Putamen (tissue), 1 donor: ENCODE data around the gene TMED4.

Experiments used
- DNase-seq: peaks from one replicate; pipeline ENCODE4 v3.0.0-alpha.2; 2016; ENCODE audit warnings: low spot score

Gene TMED4

DNA sequence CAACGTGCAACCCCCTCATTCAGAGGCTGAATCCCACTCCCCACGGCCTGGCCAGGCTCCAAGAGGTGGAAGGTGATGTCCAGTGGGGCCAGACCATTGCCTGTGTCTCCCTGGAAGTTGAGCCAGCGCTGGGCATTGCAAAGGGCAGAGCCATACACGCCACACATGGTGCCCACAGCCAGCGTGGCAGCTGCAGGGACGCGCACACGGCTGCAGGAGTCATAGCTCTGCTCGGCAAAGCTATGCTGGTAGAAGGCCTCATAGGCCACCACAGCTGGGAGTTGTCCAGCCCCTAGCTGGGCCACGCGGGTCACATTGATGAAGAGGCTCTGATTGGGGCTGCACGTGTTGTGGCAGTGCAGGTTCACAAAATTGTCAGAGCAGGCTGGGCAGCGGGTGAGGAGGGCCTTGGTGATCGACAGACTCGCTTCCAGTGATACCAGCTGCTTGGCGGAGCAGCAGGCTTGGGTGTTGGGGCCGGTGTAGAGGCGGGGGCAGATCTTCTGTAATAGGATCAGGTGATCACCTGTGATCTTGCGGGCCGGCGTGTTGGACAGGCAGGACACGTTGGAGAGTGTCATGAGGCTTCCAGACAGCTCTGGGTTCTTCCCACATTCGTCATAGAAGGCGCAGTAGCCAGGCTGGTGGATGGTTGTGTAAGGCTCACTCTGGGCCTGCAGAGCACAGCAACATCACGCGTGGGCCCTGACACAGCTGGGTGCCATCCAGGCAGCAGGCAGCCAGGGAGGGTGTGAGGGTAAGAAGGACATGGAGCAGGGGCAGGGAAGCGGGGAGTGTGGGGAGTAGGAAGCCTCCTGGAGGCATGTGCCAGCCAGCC is 42.1 kb downstream of the TMED4 start:
- no peak for DNase-seq

DNA sequence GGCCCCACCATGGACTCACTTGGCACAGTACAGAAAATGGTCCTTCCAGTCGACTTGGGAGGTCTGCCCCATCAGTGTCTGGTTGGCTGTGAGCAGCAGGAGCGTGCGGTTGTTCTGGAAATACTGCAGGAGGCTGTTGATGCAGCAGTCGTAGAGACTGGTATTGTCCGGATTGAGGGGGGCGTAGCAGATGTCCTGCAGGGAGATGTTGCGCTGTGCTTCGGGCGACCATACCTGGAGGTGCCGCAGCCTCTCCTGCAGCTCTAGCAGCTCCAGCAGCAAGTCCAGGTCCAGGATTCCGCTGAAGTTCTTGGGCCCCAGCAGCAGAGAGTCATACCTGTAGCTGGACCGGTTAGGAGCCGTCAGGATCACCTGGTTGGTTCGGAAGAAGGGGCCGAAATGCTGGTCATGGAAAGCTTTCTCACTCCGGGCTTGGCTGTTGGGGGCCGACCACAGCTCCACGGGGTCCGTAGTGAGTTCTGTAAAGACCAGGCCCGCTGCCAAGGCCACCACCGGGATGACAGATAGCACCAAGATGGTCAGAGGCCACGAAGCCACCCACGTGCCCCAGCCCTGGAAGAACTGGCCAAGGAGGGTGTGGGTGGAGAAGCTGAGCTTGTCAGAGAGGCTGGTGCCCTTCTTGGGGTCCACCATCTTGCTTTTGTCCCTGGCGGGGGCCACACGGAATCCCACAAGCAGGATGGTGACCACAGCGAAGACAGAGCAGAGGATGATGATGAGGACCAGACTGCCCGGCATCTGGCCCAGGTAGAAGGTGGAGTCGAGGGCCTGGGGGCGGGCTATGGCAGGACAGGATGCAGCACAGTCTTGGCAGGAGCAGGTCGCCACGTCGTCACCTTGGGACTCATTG is 43.0 kb downstream of the TMED4 start:
- DNase-seq: no peak

DNA sequence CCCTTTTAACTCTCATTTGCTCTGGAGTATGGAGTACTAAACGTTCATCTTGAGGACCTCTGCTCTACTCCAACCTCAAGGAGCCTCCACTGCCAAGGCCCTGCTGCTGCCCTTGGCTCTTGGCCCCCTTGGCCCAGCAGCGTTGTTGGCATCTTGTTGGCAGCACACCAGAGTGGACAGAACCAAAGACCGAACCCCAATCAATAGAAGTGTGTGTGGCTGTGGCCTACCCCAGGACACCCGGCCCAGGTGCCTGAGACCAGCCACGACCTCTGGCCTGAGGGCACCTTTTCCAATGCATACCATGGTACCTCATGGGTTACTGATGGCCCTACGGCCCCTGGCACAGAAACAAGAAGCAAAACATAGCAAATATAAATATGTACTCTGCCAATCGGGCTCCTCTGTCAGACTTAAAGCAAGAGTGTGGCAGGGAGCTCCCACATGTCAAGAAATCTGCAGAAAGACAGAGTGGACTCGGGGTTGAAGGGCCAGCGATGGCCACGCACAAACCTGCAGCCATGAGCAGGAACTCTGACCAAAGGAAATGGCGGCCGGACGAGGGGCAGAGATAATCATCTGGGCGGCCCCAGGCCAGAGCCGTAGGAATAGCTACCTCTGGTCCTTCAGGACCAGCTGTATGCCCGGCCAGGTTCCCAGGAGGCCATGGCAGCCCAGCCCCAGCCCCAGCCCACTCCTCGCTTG is 43.8 kb downstream of the TMED4 start:
- DNase-seq: no peak

DNA sequence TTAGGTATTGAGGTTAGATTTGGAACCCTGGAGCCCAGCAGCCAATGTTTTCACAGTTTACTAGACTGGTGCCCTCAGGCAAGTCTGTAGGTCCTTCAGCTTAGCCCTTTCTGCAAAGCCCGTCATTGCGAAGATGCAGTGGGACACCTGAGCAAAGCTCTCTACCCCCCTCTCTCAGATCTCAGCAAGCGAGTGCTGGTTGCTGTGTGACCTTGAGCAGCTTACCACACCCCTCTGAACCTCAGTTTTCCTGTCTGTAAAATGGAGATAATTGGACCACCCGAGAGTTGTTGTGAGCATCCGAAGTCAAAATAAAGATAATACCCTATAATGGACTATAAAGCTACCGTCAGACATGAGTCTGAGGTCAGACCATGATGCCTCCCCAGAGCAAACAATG is 44.6 kb downstream of the TMED4 start:
- DNase-seq: no peak

DNA sequence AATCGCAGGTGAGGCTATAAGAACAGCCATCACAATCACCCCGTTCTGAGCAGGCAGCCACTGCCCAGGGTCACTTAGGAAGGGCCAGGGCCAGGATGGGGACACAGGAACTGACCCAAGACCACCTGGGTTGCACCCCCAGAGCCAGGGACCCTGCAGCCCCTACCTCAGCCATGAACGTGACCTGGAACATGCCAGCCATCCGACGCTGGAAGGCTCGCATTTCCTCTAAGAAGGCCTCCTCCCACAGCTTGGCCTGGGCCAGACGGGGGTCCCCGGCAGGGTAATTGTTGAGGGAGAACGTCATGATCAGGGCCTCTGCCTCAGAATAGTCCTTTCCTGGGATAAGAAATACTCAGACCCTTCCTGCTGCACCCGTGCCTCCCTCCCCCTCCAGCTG is 45.9 kb downstream of the TMED4 start:
- no peak for DNase-seq

DNA sequence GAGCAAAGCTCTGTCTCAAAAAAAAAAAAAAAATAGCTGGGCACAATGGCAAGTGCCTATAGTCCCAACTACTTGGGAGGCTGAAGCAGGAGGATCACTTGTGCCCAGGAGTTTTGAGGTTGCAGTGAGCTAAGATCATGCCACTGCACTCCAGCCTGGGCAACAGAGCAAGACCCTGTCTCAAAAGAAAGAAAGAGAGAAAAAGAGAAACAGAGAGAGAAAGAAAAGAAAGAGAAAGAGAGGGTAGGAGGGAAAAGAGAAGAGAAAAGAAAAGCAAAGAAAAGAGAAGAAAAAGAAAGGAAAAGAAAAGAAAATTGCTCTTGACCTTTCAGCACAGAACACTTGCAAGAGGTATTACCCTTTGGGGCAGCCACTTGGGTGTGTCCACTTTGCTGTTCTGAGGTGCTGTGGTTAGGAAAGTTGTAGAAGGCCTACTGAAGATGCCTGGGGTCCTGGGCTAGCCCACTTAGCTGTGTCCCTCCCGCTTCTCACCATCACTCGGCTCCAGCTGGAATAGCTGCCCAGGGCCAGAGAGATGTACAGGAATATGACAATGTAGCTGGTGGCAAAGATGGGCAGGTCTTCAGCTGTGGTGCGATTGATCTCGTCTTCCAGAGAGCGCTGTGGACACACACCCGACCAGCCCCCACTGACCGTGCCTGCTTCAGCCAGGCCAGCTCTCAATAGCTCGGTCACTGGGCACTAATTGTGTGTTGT is 46.5 kb downstream of the TMED4 start:
- no peak for DNase-seq

DNA sequence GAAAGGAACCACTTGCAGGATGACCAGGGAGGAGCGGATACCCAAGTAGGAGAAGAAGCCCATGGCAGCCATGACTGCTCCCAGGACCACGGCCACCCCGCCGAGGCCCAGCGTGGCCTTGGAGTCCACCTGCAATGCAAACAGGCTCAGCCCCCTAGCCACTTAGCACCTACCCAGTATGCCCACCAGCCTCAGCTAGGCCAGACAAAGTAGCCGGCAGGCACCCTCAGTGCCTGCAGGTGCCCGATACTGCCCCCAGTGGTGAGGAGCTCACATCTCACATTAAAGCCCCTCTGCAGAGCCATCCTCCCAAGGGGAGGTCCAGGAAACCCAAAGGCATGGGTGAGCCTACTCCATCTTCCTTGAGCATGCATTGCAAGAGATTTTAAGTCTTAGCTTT is 47.5 kb downstream of the TMED4 start:
- DNase-seq: no peak

DNA sequence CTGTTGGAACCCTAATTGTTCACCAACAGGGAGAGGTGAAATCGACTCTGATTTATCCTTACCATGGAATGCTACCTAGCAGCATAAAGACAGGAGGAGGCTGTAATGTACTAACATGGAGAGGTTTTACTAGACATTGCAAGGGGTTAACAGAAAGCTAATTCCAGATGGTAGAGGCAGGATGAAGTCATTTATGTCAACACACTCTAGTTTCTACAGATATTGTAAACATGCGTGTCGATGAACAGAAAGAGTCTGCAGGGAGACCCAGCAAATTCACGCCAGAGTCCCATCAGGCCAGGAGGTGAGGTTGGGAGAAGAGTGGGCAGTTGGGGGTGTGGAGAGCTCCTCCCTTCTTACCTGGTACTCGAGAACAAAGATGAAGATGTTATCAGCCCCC is 47.9 kb downstream of the TMED4 start:
- DNase-seq: no peak

DNA sequence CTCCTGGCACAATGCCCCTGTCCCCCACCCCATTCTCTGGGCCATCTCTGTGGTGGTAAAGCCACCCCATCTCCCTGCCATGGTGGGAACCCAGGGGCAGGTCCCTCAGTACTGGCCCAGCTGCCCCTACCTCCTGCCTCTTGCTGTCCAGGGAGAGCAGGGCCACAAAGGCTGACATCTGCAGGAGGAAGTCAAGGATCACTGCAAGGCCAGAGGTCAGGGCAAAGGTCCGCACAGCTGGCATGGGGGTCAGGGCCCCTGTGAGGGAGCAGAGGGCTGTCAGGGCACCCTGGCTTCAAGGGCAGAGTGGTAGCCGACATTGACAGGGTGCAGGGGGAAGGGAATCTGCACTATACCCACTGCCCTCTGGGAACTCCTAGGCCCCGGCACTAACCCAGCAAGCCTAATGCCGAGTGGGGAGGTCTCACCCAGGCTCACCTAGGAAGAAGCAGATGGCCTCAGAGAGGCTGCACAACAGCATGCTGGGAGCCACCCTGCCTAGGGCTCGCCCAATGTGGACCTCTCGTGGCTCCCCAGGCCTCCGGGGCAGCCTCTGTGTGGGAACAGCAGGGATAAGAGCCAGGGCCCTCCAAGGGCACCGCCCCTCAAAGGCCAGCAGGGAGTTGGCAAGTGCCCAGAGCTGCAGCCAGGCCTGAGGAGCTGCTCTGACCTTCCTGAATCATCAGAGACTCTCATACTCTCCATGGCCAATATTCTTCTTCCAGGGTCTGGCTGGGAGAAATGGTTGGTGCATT is 48.6 kb downstream of the TMED4 start:
- no peak for DNase-seq

DNA sequence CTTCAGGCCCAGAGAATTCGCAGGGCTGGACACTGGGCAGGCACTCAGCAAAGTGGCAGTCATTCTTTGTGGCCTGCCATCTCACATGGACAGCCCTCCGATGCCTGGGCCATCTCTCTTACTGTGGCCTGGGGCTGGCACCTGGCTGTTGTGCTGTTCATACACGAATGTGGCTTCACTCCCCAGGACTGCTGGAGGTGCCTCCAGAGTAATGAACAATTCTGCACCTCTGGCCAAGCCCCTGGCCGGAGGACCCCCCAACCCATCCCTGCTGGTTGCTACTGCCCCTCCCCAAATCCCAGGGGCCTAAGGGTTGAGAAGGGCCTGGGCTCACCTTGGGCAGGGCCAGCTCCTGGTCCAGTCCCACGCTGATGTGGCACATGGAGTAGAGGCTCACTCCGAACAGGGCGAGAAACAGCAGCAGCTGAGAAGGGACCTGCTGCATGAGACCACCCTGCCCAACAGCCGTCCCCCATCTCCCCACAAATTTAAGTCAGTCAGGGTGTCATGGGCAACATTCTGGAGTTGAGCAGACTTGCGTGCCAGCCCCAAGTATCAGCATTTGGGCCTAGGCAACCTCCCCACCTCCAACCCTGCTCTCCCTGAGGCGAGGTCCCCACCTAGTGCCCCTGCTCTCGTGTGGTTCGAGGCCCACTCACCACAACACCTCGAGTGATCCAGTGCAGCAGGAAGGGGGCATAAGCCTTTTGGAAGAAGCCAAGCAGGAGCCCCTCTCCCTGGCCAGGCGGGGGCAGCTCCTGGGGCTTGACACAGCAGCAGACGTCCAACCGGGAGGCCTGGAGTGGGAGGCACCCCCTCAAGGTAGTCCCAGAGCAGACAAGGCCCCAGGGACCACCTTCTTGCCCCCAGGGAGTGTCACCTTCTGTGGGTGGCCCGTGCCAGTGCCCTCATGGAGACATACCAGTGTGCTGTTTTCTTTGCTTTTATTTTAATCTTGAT is 50.3 kb downstream of the TMED4 start:
- no peak for DNase-seq

DNA sequence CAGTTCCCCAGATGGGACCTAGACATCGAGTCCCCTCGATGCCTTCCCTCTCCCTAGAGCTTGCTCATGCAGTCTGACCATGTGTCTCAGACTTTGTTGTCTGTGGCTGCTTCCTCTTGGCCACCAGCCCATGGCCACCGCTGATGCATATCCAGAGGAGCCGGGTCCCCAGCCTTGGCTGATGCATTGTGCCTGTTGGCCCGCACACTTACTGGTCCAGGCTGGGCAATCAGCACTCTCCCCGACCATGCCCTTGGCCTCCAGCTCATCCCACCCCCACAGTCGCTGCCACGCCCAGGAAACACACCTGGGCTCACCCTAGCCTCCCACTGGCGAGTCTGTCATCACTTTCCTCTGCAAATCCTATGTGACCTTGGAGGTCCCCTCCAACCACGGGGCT is 51.0 kb downstream of the TMED4 start:
- DNase-seq: no peak
